GM23338 (cell line): ENCODE data around the gene CFAP100. TPM values are rescaled to one million over a fixed set of nuclear protein-coding genes. Genes with fewer than 3 reads are reported as not detected.

ENCODE experiments used
- ATAC-seq: fragments of 200-7000 bp; cut with Tn5 transposase; 3 replicates; pipeline ENCODE4 v1.9.1; 2020
- DNase-seq: peaks from one replicate; pipeline ENCODE4 v3.0.0-alpha.2; 2015; ENCODE audit warnings: low spot score
- H2AFZ ChIP-seq: fragments of 200-600 bp; sonication (generic); 2 replicates; pipeline ENCODE4 v1.8.0; 2016; ENCODE audit warnings: antibody characterized with exemption, mild to moderate bottlenecking, moderate library complexity
- H3F3A ChIP-seq: fragments of 200-600 bp; sonication (generic); replicated peaks from 2 replicates; pipeline ENCODE4 v1.8.0; 2017; ENCODE audit warnings: antibody characterized with exemption, mixed run types, low read depth
- H3K27ac ChIP-seq: fragments of 200-600 bp; sonication (generic); 2 replicates; pipeline ENCODE4 v1.6.1; 2016; ENCODE audit warnings: low read depth
- H3K27me3 ChIP-seq: fragments of 200-600 bp; sonication (generic); 2 replicates; pipeline ENCODE4 v1.8.0; 2016; ENCODE audit warnings: mild to moderate bottlenecking, mixed run types, moderate library complexity; ENCODE audit not compliant: insufficient read depth
- H3K36me3 ChIP-seq: fragments of 200-600 bp; sonication (generic); 2 replicates; pipeline ENCODE4 v1.8.0; 2016; ENCODE audit warnings: mild to moderate bottlenecking; ENCODE audit not compliant: insufficient read depth
- H3K4me1 ChIP-seq: fragments of 200-600 bp; sonication (generic); 2 replicates; pipeline ENCODE4 v1.8.0; 2016; ENCODE audit warnings: mild to moderate bottlenecking, moderate library complexity; ENCODE audit not compliant: insufficient read depth
- H3K4me2 ChIP-seq: fragments of 200-600 bp; sonication (generic); 2 replicates; pipeline ENCODE4 v1.7.1; 2017; ENCODE audit warnings: mixed run types
- H3K4me3 ChIP-seq: fragments of 200-600 bp; sonication (generic); 2 replicates; pipeline ENCODE4 v1.6.1; 2016; ENCODE audit warnings: mixed run types
- H3K79me2 ChIP-seq: fragments of 200-600 bp; sonication (generic); replicated peaks from 2 replicates; pipeline ENCODE4 v1.8.0; 2017; ENCODE audit warnings: mild to moderate bottlenecking; ENCODE audit not compliant: insufficient read depth
- H3K9me2 ChIP-seq: fragments of 200-600 bp; sonication (generic); 2 replicates; pipeline ENCODE4 v1.8.0; 2017; ENCODE audit not compliant: insufficient read depth
- H4K20me1 ChIP-seq: fragments of 200-600 bp; sonication (generic); replicated peaks from 2 replicates; pipeline ENCODE4 v1.8.0; 2017; ENCODE audit warnings: mild to moderate bottlenecking; ENCODE audit not compliant: insufficient read depth
- H3K27ac Mint-ChIP-seq: 2 replicates; pipeline ENCODE4 v1.8.0; 2020; ENCODE audit warnings: inconsistent platforms, mild to moderate bottlenecking, moderate library complexity, mixed read lengths
- H3K27me3 Mint-ChIP-seq: 3 replicates; pipeline ENCODE4 v1.8.0; 2022; ENCODE audit warnings: low read depth, mild to moderate bottlenecking, moderate library complexity, mixed read lengths, inconsistent platforms; ENCODE audit not compliant: insufficient read depth, poor library complexity
- H3K36me3 Mint-ChIP-seq: 3 replicates; pipeline ENCODE4 v1.8.0; 2021; ENCODE audit warnings: low read depth, mild to moderate bottlenecking, inconsistent platforms, moderate library complexity, mixed read lengths
- H3K4me1 Mint-ChIP-seq: 3 replicates; pipeline ENCODE4 v1.8.0; 2020; ENCODE audit warnings: mild to moderate bottlenecking, inconsistent platforms, mixed read lengths
- H3K4me3 Mint-ChIP-seq: 3 replicates; pipeline ENCODE4 v1.8.0; 2021; ENCODE audit warnings: moderate library complexity, mild to moderate bottlenecking, inconsistent platforms, mixed read lengths
- H3K9me3 Mint-ChIP-seq: 3 replicates; pipeline ENCODE4 v1.8.0; 2020; ENCODE audit warnings: moderate library complexity, mild to moderate bottlenecking, inconsistent platforms, mixed read lengths
- EZH2 ChIP-seq: fragments of 200-600 bp; sonication (generic); IDR thresholded peaks from one replicate; pipeline ENCODE4 v1.8.0; 2017; ENCODE audit warnings: antibody characterized with exemption, mild to moderate bottlenecking, low read depth; ENCODE audit not compliant: unreplicated experiment
- EZH2phosphoT487 ChIP-seq: fragments of 200-600 bp; sonication (generic); IDR thresholded peaks from one replicate; pipeline ENCODE4 v1.8.1; 2018; ENCODE audit warnings: antibody characterized with exemption; ENCODE audit not compliant: unreplicated experiment
- JUNB ChIP-seq: IDR thresholded peaks from one replicate; pipeline ENCODE4 v1.6.1; 2016; ENCODE audit warnings: antibody characterized with exemption; ENCODE audit not compliant: unreplicated experiment
- POLR2AphosphoS5 ChIP-seq: IDR thresholded peaks from 2 replicates; pipeline ENCODE4 v1.6.1; 2016; ENCODE audit warnings: antibody characterized with exemption, low read depth
- ZNF114 ChIP-seq: fragments of 250-450 bp; sonication (Bioruptor Pico); IDR thresholded peaks from 2 replicates; pipeline ENCODE4 v1.5.0; 2020; ENCODE audit warnings: mild to moderate bottlenecking, moderate library complexity
- polyA plus RNA-seq: library from polyadenylated mRNA; unstranded; fragments of >200 nt; fragmentation: Nextera tagmentation; extraction: Ambion mirVana; gene quantifications from 2 replicates; pipeline ENCODE4 v1.2.1, GENCODE V29; 2016
- total RNA-seq: library from RNA; depleted of rRNA; stranded (reverse); fragments of >200 nt; shearing (Covaris generic); gene quantifications from 2 replicates; pipeline ENCODE4 v1.2.3, GENCODE V29; 2014
- TF ChIP-seq, protein P1 (sequence below), 2 experiments: fragments of 200-600 bp in 1 of 2; sonication (generic) in 1 of 2; conservative IDR thresholded peaks; 2 replicates each; pipeline versions ENCODE4 v1.5.1 to v1.6.1; 2016 to 2017; ENCODE audit warnings: antibody characterized with exemption in 2 of 2, low read depth in 2 of 2, mild to moderate bottlenecking in 2 of 2, moderate library complexity in 1 of 2
- TF ChIP-seq, protein P2 (sequence below): IDR thresholded peaks from 2 replicates; pipeline ENCODE4 v1.6.1; 2016; ENCODE audit warnings: antibody characterized with exemption

Gene CFAP100
- total and polyA plus RNA-seq, 2 experiments from 2014 or later: 0.07 TPM; not detected in 1

DNA sequence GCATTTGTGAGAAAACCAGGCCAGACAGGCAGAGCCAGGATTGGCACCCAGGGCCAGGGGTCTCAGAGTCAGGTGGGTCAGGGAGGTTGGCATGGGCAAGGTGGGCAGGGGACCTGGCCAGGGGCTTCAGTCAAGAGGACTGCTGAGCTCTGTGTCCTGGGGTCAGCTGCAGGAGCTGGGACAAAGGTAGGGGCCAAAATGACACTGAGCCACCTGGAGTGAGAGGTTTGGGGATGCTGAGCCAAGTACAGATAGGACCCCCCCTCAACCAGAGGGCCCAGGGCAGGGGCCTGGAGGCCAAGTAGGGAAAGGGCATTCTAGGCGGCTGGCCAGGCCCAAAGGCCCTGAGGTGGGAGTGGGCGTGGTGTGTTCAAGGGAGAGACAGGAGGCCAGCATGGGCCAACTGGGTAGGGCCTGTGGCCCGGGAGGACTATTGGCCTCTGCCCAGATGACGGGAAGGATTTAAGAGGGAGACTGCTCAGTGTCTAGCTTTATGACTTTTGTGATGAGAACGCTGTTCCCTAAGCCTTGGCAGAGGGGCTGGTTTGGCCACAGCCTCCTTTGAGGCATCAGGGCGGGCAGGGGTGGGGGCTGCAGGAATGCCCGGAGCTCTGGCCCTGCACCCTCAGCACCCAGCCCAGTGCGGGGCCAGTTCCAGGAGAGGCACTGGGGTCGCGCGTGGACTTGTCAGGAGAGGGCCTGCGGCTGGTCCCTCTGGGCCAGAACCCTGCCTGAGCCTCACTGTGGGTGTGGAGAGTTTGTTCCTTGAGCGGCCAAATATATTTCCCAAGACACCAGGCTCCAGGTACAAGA lies 3.1 kb downstream of the CFAP100 start:
- no peaks in the 10 kb centered on the region for H3K9me3 Mint-ChIP-seq

DNA sequence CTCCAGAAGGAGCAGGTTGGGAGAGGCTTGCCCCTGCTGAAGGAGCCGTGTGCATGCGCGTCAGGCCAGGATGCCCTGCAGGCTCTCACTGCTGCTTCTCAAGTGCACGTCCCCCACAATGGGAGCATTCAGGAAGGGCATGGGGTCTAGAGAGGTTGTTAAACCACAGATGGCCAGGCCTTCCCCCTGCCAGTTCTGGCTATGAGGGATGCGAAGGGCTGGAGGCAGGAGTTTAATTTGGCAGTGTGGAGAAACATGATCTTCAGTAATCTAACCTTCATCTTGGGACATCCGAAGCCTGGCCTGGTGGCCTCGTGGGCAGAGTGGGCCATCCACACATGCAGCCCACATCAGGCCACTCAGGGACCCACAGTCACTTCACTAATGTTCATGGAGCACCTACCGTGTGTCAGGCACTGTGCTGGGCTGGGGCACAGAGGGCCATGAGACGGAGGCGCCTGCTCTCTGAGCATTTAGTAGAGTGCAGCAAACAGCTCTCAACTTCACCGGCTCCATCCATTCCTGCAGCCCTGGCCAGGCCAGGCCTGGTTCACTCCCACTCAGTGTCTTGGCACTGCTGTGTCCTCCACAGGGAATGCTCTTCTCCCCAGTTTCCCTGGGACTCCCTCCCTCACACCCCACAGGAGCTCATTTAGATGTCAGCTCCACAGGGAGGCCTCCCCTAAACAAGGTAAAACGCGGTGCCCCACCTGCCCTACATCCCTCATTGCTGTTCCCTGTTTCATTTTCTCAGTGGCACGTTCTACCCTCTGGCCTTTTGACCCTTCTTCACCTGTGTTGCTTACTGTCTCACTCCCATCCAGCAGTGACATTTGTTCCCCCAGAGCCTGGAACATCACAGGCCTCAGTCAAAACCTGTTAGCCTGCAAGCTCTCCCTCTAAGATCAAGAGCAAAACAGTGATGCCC lies 4.0 kb downstream of the CFAP100 start:
- Mint-ChIP-seq H3K36me3 (no peaks in the 10 kb centered on the region; the same call in 2 of the 3 replicates), H3K4me3 (no peak overlapping the region), H3K9me3 (no peaks in the 10 kb centered on the region), H3K27me3 (peaks cover 24% of the 10 kb centered on the region), H3K4me1 (peaks cover 24% of the 10 kb centered on the region), H3K27ac (no peak overlapping the region)
- H3K4me2 ChIP-seq: no peak overlapping the region
- H3F3A ChIP-seq: no peaks in the 10 kb centered on the region
- no peaks in the 10 kb centered on the region for H3K79me2 ChIP-seq
- H3K27ac ChIP-seq: no peak overlapping the region
- no peak for TF ChIP-seq ZNF114 (CRISPR knock-in tag)
- no peaks in the 10 kb centered on the region for H4K20me1 ChIP-seq
- no peak overlapping the region for H2AFZ ChIP-seq
- H3K36me3 ChIP-seq: no peaks in the 10 kb centered on the region
- H3K27me3 ChIP-seq: peaks cover 25% of the 10 kb centered on the region
- H3K9me2 ChIP-seq: no peaks in the 10 kb centered on the region
- H3K4me1 ChIP-seq: peaks cover 4% of the 10 kb centered on the region; the same call in 1 of the 2 replicates
- no peak for DNase-seq
- H3K4me3 ChIP-seq: no peak overlapping the region
- ATAC-seq: no peak

More for the DNA sequence above, 3.1 kb downstream of the CFAP100 start:
- no peaks in the 10 kb centered on the region; the same call in 2 of the 3 replicates for H3K36me3 Mint-ChIP-seq
- TF ChIP-seq POLR2AphosphoS5: no peak
- no peak for TF ChIP-seq EZH2phosphoT487
- TF ChIP-seq, protein P1, sequence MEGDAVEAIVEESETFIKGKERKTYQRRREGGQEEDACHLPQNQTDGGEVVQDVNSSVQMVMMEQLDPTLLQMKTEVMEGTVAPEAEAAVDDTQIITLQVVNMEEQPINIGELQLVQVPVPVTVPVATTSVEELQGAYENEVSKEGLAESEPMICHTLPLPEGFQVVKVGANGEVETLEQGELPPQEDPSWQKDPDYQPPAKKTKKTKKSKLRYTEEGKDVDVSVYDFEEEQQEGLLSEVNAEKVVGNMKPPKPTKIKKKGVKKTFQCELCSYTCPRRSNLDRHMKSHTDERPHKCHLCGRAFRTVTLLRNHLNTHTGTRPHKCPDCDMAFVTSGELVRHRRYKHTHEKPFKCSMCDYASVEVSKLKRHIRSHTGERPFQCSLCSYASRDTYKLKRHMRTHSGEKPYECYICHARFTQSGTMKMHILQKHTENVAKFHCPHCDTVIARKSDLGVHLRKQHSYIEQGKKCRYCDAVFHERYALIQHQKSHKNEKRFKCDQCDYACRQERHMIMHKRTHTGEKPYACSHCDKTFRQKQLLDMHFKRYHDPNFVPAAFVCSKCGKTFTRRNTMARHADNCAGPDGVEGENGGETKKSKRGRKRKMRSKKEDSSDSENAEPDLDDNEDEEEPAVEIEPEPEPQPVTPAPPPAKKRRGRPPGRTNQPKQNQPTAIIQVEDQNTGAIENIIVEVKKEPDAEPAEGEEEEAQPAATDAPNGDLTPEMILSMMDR (conservative IDR thresholded peaks at IDR 0.05; ENCODE audit: low read depth in 2 of 2): no peak
- no peak for TF ChIP-seq EZH2
- no peak for TF ChIP-seq ZNF114 (CRISPR knock-in tag)
- no peak for ATAC-seq
- no peak overlapping the region for H3K27ac ChIP-seq
- no peaks in the 10 kb centered on the region for H3K79me2 ChIP-seq
- H3K27me3 ChIP-seq: peaks cover 34% of the 10 kb centered on the region
- H3K4me3 ChIP-seq: no peak overlapping the region
- H3K4me1 Mint-ChIP-seq: peaks cover 21% of the 10 kb centered on the region
- no peak overlapping the region for H3K27ac Mint-ChIP-seq
- no peaks in the 10 kb centered on the region for H3K36me3 ChIP-seq
- no peaks in the 10 kb centered on the region for H3K9me2 ChIP-seq
- H3K4me2 ChIP-seq: no peak overlapping the region
- H4K20me1 ChIP-seq: no peaks in the 10 kb centered on the region
- no peaks in the 10 kb centered on the region for H3F3A ChIP-seq
- DNase-seq: no peak
- no peak overlapping the region for H3K4me3 Mint-ChIP-seq
- no peak overlapping the region for H2AFZ ChIP-seq
- peaks cover 4% of the 10 kb centered on the region; the same call in 1 of the 2 replicates for H3K4me1 ChIP-seq
- H3K27me3 Mint-ChIP-seq: peaks cover 27% of the 10 kb centered on the region

DNA sequence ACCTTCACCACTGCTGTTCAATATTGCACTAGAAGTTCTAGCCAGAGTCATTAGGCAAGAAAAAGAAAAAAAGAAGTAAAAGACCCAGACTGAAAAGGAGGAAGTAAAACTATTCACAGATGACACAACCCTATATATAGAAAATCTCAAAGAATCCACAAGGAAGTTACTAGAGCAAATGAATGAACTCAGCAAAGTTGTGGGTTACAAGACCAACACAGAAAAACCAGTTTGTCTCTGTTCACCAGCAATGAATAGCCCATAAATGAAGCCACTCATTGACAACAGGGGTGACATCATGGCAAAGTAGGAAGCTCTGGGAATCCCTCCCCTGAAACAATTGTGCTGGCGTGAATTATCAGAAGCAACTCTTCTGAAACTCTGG lies 4.6 kb downstream of the CFAP100 start:
- Histone ChIP-seq H3K4me2 (no peak overlapping the region), H3K27ac (no peak overlapping the region), H3K4me1 (peaks cover 4% of the 10 kb centered on the region; the same call in 1 of the 2 replicates), H2AFZ (no peak overlapping the region), H3F3A (no peaks in the 10 kb centered on the region), H3K36me3 (no peaks in the 10 kb centered on the region), H3K9me2 (no peaks in the 10 kb centered on the region), H3K27me3 (peaks cover 19% of the 10 kb centered on the region), H3K79me2 (no peaks in the 10 kb centered on the region), H4K20me1 (no peaks in the 10 kb centered on the region), H3K4me3 (no peak overlapping the region)
- H3K4me1 Mint-ChIP-seq: peaks cover 25% of the 10 kb centered on the region
- TF ChIP-seq, protein P2, sequence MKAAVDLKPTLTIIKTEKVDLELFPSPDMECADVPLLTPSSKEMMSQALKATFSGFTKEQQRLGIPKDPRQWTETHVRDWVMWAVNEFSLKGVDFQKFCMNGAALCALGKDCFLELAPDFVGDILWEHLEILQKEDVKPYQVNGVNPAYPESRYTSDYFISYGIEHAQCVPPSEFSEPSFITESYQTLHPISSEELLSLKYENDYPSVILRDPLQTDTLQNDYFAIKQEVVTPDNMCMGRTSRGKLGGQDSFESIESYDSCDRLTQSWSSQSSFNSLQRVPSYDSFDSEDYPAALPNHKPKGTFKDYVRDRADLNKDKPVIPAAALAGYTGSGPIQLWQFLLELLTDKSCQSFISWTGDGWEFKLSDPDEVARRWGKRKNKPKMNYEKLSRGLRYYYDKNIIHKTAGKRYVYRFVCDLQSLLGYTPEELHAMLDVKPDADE: no peak
- TF ChIP-seq JUNB: no peak
- ATAC-seq (no peak), DNase-seq (no peak)
- H3K9me3 Mint-ChIP-seq: no peaks in the 10 kb centered on the region
- H3K4me3 Mint-ChIP-seq: no peak overlapping the region
- H3K27ac Mint-ChIP-seq: no peak overlapping the region
- H3K27me3 Mint-ChIP-seq: peaks cover 18% of the 10 kb centered on the region
- H3K36me3 Mint-ChIP-seq: no peaks in the 10 kb centered on the region; the same call in 2 of the 3 replicates
